T-helper 1 cell treated with Interleukin-12 subunit alpha and Interleukin-12 subunit beta and Interleukin-4 antibody, amounts not matched to agents 30 ng/mL and 1 ng/mL, for 36 hours (primary cell): ENCODE results near the gene CDH4. TPM values are rescaled to one million over a fixed set of nuclear protein-coding genes. Genes with fewer than 3 reads are reported as not detected.
"Not testable (repeated sequence)": the region's sequence is repeated elsewhere in the genome, so short reads cannot be mapped to it uniquely, and the experiment has no call there.

Source experiments
- intact Hi-C: fragments of 100-400 bp; cut with micrococcal nuclease; formaldehyde crosslinking; loops from one replicate; pipeline ENCODE4 v1.15.1; 2024
- total RNA-seq: library from RNA; stranded (reverse); gene quantifications from 2 replicates; pipeline ENCODE4 v1.2.3, GENCODE V29; 2022

Gene CDH4
- total RNA-seq, 1 donor from 2014 or later = not detected

DNA sequence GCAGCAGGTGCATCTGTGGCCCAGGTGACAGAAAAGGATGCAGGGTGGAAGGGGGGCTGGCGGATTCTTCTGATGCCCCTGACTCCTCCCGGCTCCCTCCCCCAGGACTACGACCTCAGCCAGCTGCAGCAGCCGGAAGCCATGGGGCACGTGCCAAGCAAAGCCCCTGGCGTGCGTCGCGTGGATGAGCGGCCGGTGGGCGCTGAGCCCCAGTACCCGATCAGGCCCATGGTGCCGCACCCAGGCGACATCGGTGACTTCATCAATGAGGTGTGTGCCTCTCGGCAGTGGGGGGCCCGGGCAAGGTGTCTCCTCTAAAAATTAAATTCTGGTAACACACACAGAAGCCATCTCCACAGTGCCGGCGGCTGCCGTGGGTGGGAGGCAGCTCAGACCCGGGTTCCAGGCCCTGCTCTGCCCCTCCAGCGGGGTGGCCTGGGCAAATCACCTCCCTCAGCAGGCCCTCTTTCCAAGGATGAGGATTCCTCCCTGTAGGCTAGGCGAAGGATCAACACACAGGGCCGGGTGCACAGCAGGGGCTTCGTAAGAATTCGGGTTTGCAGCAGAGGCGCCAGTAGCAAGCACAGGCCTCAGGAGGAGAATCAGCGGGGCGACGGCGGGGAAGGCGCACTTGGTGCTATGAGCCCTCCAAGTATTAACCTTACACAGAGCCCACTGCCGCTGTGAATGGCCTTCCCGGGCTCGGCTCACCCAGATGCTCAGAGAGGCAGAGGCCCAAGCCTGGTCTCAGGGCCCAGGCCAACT, 682.1 kb downstream of the CDH4 start:
- intact Hi-C loops = no loop called here

DNA sequence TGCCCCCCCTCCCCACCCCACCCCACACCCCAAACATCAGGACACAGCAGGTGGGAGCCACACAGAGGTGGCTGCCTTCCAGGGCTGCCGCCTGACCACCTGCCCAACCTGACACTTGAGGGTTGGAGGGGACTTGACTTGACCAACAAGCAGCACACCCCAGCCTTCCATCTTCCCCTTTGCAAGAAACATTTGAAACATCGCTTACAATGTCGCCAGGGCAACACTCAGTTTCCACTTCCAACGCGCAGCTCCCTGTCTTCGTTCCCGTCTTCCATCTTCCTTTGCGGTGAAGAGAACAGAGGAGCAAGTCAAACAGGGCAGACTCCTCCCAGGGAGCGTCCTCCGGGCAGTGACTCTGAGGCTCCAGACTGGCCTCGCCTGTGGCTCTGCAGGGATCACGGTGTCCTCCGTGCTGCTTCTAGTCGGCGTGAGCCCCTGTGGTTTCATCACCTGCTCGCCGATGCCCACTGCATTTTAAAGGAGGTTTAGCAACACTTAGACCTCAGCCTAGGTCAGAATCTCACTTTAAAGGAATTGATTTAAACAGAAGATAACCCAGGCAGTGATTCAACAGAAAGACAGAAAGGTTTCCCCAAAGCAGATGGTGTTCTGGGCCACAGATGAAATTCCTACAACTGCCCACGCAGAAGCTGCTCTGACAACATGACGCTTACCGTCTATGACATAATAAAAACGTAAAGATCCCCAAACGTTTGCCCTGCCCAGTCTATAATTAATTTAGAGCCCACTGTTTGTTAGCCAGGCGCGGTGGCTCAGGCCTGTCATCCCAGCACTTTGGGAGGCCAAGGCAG, 682.9 kb downstream of the CDH4 start:
- intact Hi-C loops = no loop called here

- intact Hi-C loops = no loop called here
Measured at GRCh38 chr20:61935926-61936700, 684.1 kb downstream of the CDH4 start.

DNA sequence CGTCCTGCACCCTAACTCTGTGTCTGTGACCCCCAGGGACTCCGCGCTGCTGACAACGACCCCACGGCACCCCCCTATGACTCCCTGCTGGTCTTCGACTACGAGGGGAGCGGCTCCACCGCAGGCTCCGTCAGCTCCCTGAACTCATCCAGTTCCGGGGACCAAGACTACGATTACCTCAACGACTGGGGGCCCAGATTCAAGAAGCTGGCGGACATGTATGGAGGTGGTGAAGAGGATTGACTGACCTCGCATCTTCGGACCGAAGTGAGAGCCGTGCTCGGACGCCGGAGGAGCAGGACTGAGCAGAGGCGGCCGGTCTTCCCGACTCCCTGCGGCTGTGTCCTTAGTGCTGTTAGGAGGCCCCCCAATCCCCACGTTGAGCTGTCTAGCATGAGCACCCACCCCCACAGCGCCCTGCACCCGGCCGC, 684.7 kb downstream of the CDH4 start:
- intact Hi-C loops = no loop called here

GRCh38 chr20:61937146-61937962, 685.3 kb downstream of the CDH4 start:
- intact Hi-C loops = no loop called here

DNA sequence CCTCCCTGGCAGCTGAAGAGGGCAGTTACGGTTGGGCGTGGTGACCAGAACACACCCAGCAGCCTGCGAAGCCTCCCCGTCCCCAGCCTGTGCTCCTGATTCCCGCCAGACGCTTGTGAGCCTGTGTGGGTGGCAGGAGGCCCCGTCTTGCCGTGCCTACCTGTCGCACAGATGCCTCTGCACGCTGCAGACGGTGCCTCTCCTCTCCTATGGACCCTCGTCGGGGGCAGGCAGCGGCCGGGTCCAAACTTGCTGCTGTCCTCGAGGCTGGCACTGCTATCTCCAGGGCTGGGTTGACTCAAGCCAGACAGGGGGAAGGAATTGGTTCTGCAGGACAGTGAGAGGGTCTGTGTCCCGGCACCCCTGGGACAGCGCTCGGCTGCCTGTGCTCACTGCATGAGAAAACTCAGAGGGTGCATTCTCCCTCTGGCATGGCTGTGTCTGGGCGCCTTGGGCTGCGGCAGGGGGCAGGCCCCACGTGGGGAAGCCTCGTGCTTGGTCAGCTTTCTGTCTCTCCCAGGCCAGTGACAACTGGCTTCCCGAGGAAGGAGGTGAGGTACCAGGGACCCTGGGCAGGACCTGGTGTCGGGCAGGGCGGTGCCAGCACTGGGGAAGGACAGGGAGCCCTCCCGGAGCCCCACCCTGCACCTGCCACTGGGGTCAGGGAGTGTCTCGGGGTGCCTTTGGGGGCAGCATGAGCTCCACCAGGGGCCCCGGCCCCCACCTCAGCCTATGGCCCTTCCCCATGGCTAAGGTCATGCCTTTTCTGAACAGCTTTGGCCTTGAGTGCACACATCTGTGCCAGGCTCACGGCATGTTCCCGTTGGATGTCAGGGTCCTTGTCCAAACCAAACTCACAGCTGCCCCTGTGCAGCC, 686.1 kb downstream of the CDH4 start:
- intact Hi-C loops = no loop called here

- intact Hi-C loops = no loop called here
Measured at GRCh38 chr20:61938839-61939690, 687.0 kb downstream of the CDH4 start.

DNA sequence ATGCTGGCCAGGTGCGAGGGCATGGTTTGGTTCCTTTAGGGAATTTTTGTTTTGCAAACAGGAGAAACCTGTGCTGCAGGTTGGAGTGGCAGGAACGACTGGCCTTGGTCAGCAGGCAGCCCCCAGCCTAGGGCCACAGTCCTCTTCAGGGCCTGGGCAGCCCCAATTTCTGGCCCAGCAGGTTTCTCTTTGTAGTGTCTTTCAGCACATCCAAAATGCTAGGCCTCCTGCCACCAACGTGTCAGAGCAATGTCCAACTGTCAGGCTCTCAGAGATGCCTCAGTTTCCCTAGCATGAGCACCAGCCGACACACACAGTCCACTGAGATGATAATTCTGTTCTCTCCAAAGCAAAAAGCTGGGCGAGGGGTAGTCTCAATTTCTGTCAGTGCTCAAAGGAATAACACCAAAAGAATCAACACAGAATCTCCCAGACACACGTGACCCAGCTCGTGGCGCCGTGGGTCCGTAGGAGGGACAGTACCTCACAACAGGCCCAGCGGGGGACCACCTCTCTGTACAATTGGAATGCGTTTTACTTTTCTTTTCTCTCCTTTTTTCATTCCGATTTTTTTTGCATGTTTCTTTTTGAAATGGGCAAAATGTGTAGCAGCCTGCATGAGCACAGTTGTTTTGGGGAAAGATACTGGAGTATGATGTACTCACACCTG, 687.8 kb downstream of the CDH4 start:
- intact Hi-C loops = no loop called here

GRCh38 chr20:61940491-61940890, 688.4 kb downstream of the CDH4 start:
- intact Hi-C loops = no loop called here

DNA sequence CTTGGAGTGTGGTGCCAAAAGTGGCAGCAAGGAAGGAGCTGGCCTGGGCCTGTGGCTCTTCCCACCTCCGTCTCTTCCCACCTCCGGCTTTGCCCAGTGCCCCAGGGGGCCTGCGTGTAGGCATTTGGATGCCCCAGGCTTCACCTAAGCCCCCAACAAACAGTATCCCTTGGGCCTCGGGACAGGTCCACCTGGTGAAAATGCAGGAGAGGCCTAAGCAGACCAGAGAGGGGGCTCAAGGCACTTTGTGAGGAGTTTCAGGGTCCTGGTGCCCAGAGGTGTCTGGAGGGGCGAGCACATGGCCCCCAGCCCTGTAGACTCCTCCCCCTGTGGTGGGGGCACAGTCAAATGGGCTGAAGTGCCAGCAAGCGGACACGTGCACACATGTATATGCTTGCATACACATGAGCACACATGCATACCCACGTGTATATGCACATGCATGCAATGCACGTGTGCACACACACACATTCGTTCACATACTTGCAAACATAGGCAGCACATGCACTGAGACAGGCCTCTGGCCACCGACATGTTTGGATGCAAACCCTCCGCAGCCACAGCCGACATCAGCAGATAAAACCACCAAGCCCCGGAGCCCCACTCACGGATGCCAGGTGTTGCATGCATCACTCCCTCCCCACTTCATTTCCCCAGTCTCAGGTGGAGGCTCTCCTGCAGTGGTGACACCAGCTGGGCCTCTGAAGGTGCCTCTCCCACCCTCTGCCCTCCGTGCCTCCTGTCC, 689.1 kb downstream of the CDH4 start:
- intact Hi-C loops = no loop called here

- intact Hi-C loops = no loop called here
Measured at GRCh38 chr20:61941721-61942405, 689.8 kb downstream of the CDH4 start.

- intact Hi-C loops = no loop called here
Measured at GRCh38 chr20:61942526-61942925, 690.5 kb downstream of the CDH4 start.

DNA sequence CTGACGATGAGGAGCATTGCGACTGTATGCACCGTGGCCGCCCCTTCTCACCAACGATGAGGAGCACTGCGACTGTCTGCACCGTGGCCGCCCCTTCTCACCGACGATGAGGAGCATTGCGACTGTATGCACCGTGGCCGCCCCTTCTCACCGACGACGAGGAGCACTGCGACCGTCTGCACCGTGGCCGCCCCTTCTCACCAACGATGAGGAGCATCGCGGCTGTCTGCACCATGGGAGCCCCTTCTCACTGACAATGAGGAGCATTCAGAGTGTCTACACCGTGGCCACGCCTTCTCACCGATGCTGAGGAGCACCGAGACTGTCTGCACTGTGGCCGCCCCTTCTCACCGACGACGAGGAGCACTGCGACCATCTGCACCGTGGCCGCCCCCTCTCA, 692.9 kb downstream of the CDH4 start:
- intact Hi-C loops = not testable (repeated sequence)

GRCh38 chr20:61945495-61945894, 693.4 kb downstream of the CDH4 start:
- intact Hi-C loops = not testable (repeated sequence)

GRCh38 chr20:61948056-61948455, 696.0 kb downstream of the CDH4 start:
- intact Hi-C loops = not testable (repeated sequence)

DNA sequence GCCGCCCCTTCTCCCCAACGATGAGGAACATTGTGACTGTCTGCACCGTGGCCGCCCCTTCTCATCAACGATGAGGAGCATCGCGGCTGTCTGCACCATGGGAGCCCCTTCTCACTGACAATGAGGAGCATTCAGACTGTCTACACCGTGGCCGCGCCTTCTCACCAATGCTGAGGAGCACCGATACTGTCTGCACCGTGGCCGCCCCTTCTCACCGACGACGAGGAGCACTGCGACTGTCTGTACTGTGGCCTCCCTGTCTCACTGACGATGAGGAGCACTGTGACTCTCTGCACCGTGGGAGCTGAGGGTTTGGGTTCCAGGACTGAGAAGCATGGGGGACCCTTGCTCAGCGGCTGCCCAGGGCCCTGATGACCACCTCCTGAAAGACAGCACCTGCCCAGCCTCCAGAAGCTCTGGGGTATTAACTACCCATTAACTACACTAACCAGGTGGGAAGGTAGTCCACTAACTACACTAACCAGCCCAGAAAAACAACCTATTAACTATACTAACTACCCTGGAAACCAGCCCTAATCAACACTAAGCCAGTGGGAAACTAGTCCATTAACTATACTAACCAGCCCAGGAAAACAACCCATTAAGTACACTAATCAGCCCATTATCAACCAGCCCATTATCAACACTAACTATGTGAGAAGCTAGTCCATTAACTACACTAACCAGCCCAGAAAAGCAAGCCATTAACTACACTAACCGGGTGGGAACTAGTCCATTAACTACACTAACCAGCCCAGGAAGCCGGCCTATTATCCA, 696.7 kb downstream of the CDH4 start:
- intact Hi-C loops = no loop called here

DNA sequence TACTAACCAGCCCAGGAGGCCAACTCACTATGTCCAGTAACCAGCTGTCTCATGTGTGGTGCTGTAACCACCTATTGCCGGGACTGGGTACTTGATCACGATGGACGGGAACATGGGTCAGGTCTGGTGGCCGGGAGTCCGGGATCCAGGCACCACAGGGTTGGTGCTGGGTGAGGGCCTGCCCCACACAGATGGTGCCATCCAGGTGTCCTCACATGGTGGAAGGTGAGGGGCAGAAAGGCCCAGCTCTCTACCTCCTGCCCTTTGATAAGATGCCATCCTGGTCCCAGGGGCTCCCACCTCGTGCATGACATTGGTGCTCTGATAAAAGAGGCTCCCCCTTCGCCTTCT, 697.3 kb downstream of the CDH4 start:
- intact Hi-C loops = no loop called here
